ENCODE results near the gene CDH4.

Gene CDH4

DNA sequence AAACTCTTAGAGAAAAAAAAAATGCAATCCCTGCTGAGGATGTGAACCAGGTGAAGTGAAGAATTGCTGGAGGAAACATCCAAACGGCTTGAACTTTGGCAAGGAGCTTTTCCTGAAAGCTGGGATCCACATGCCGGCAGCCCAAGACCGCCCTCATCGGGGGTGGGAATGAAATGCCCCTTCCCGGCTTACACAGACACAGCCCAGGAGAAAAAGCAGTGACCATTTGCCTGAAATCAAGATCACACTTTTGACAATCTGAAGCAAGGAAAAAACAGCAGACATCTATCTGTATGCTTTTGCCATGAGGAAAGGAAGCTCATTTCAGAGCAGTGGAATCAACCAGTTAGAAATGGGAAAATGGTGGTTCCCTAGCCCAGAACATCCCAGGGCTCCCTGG lies 559.1 kb downstream of the CDH4 start:
- H3K27ac ChIP-seq (replicated peaks): no peak overlapping the region
- peaks cover 1% of the 10 kb centered on the region for H3K27me3 ChIP-seq (ENCODE audit: insufficient read depth, poor library complexity, severe bottlenecking)
- DNase-seq (ENCODE audit: low read depth in 1 of 2, low spot score in 1 of 2): no peak
- TF ChIP-seq, protein P1, sequence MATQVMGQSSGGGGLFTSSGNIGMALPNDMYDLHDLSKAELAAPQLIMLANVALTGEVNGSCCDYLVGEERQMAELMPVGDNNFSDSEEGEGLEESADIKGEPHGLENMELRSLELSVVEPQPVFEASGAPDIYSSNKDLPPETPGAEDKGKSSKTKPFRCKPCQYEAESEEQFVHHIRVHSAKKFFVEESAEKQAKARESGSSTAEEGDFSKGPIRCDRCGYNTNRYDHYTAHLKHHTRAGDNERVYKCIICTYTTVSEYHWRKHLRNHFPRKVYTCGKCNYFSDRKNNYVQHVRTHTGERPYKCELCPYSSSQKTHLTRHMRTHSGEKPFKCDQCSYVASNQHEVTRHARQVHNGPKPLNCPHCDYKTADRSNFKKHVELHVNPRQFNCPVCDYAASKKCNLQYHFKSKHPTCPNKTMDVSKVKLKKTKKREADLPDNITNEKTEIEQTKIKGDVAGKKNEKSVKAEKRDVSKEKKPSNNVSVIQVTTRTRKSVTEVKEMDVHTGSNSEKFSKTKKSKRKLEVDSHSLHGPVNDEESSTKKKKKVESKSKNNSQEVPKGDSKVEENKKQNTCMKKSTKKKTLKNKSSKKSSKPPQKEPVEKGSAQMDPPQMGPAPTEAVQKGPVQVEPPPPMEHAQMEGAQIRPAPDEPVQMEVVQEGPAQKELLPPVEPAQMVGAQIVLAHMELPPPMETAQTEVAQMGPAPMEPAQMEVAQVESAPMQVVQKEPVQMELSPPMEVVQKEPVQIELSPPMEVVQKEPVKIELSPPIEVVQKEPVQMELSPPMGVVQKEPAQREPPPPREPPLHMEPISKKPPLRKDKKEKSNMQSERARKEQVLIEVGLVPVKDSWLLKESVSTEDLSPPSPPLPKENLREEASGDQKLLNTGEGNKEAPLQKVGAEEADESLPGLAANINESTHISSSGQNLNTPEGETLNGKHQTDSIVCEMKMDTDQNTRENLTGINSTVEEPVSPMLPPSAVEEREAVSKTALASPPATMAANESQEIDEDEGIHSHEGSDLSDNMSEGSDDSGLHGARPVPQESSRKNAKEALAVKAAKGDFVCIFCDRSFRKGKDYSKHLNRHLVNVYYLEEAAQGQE (IDR thresholded peaks at IDR 0.05; ENCODE audit: insufficient replicate concordance, low read depth): no peak
- TF ChIP-seq POLR2AphosphoS5 (IDR thresholded peaks at IDR 0.05; ENCODE audit: low read depth) (no peak), SPI1 (IDR thresholded peaks at IDR 0.05; ENCODE audit: borderline replicate concordance, low read depth) (no peak), GABPA (IDR thresholded peaks at IDR 0.05; ENCODE audit: low read depth) (no peak)
- TF ChIP-seq, protein P2, sequence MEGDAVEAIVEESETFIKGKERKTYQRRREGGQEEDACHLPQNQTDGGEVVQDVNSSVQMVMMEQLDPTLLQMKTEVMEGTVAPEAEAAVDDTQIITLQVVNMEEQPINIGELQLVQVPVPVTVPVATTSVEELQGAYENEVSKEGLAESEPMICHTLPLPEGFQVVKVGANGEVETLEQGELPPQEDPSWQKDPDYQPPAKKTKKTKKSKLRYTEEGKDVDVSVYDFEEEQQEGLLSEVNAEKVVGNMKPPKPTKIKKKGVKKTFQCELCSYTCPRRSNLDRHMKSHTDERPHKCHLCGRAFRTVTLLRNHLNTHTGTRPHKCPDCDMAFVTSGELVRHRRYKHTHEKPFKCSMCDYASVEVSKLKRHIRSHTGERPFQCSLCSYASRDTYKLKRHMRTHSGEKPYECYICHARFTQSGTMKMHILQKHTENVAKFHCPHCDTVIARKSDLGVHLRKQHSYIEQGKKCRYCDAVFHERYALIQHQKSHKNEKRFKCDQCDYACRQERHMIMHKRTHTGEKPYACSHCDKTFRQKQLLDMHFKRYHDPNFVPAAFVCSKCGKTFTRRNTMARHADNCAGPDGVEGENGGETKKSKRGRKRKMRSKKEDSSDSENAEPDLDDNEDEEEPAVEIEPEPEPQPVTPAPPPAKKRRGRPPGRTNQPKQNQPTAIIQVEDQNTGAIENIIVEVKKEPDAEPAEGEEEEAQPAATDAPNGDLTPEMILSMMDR (IDR thresholded peaks at IDR 0.05; ENCODE audit: insufficient read depth, low read length): no peak
- H3K4me3 ChIP-seq (replicated peaks; ENCODE audit: insufficient read depth, low read length): no peak overlapping the region

DNA sequence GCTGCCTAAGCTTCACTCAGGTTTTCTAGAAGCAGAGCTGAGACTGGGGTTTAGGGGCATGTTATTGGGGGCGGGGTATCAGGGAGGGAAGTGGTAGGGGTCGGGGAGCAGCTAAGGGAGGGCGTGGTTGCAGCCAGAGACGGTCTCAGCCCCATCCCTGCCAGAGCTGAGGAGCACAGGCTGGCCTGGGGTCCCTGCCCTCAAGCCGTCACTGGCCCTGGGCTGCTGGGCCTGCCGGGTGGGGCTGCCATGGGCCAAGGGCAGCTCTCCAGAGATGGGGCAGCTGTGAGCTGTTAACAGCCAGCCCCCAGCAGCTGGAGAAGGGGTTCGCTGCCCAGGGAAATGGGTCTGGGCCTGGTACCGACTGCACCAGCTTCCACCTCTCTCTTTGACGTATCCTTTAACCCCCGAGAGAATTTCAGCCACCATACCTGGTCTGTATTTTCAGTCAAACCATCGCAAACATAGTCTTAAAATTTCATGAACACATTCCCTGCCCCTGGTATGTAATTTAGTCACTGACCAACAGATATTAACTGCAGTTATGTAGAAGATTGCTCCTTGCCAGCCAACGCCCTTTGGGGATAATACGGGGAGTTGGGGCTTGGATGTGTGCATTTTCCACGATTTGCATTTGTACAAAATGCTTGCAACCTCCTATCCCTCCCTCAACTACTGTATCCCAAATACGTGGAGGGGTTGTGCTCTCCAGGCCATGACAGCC lies 560.2 kb downstream of the CDH4 start:
- Histone ChIP-seq H3K4me3 (replicated peaks; ENCODE audit: insufficient read depth, low read length) (no peak overlapping the region), H3K27me3 (ENCODE audit: insufficient read depth, poor library complexity, severe bottlenecking) (peaks cover 2% of the 10 kb centered on the region), H3K27ac (replicated peaks) (no peak overlapping the region)
- DNase-seq (ENCODE audit: low read depth in 1 of 2, low spot score in 1 of 2): no peak
- TF ChIP-seq GABPA (IDR thresholded peaks at IDR 0.05; ENCODE audit: low read depth): no peak
- no peak for TF ChIP-seq SPI1 (IDR thresholded peaks at IDR 0.05; ENCODE audit: borderline replicate concordance, low read depth)
- no peak for TF ChIP-seq POLR2AphosphoS5 (IDR thresholded peaks at IDR 0.05; ENCODE audit: low read depth)
- TF ChIP-seq, protein P1 (IDR thresholded peaks at IDR 0.05; ENCODE audit: insufficient replicate concordance, low read depth): no peak
- TF ChIP-seq, protein P2 (IDR thresholded peaks at IDR 0.05; ENCODE audit: insufficient read depth, low read length): no peak

DNA sequence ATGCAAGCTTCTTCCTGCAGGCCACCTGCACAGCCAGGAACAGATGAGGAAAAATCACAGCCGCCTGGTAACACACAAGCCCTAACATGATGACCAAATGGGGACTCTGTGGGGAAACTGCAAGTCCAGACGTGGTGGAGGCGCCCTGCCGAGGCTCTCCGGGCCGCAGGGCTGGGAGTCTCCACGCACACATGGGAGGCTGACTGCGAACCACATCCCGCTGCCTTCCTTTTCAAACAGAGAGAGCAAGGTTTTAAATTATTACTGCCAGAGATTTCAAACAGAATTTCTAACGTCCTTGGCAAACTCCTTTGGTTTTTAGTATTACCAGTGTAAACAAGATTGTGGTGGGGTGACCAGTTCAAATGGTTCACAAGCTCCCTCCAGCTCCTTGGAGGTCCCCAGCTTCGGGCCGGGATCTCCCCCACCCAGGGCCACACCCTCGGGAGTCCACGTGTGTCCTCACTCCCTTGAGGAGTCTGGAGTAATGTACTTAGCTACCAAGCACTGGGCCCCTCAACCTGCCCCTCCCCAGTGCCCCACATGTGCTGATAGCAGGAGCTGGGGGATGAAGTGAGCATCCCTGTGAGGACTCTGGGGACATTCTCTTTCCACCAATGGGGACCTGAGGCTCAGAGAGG lies 560.9 kb downstream of the CDH4 start:
- Histone ChIP-seq H3K27ac (replicated peaks) (no peak overlapping the region), H3K27me3 (ENCODE audit: insufficient read depth, poor library complexity, severe bottlenecking) (peaks cover 2% of the 10 kb centered on the region), H3K4me3 (replicated peaks; ENCODE audit: insufficient read depth, low read length) (no peak overlapping the region)
- no peak for TF ChIP-seq GABPA (IDR thresholded peaks at IDR 0.05; ENCODE audit: low read depth)
- TF ChIP-seq POLR2AphosphoS5 (IDR thresholded peaks at IDR 0.05; ENCODE audit: low read depth): no peak
- TF ChIP-seq, protein P2 (IDR thresholded peaks at IDR 0.05; ENCODE audit: insufficient read depth, low read length): no peak
- no peak for TF ChIP-seq SPI1 (IDR thresholded peaks at IDR 0.05; ENCODE audit: borderline replicate concordance, low read depth)
- TF ChIP-seq, protein P1 (IDR thresholded peaks at IDR 0.05; ENCODE audit: insufficient replicate concordance, low read depth): no peak
- no peak for DNase-seq (ENCODE audit: low read depth in 1 of 2, low spot score in 1 of 2)
